GM18951 (cell line): ENCODE data around the gene C3orf33.
"Not testable (repeated sequence)": the region's sequence is repeated elsewhere in the genome, so short reads cannot be mapped to it uniquely, and the experiment has no call there.

ENCODE experiments used
- POLR2A ChIP-seq: IDR thresholded peaks from 4 replicates; pipeline ENCODE4 v1.6.1; 2011; ENCODE audit warnings: mild to moderate bottlenecking; ENCODE audit not compliant: insufficient read length, insufficient read depth; ENCODE audit errors: extremely low read depth
- in situ Hi-C: fragments of 300-500 bp; cut with MboI; formaldehyde crosslinking; loops from one replicate; pipeline ENCODE4 v1.12.0; 2022; ENCODE audit warnings: low sequenced_read_pairs, mixed read lengths, inconsistent platforms; ENCODE audit not compliant: unreplicated experiment

The C3orf33 gene, protein sequence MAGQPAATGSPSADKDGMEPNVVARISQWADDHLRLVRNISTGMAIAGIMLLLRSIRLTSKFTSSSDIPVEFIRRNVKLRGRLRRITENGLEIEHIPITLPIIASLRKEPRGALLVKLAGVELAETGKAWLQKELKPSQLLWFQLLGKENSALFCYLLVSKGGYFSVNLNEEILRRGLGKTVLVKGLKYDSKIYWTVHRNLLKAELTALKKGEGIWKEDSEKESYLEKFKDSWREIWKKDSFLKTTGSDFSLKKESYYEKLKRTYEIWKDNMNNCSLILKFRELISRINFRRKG

DNA sequence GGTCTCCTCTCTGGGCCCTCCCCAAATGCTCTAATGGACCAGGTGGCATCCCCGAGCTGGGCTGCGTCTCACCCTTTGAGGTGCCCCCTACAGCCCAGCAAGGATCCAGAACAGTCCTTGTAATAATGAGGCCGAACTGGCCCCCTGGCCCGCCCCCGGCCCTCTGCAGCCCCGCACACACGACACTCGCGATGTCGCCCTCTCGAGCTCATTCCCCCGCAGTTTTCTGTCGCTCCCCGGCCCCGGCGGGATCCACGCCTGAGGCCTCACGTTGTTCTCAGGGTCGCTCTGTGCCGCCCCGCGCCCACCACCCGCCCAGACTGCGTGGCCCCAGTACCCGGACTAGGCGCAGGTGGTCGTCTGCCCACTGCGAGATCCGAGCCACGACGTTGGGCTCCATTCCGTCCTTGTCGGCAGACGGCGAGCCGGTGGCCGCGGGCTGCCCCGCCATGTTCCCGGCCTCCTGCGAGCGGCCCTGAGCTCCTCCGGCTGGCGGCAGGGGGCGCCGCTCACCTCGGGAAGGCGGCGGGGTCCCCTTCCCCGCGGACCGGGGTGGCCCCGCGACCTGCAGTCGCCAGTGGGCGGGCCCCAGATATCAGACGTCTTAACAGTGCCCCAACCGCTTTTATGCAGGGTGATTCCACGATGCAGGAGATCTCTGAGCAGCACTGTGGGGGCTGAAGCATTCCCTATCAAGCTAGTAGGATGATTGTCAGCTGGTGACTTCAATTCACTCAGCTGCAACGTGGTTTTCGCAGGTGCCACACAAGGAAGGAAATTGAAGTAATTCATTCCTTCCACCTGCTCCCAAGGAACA is at the start of gene C3orf33:
C3orf33 (minus strand) TSS at position 477 of the 817 bp plus-strand sequence; CDS start at position 451, 26 bp downstream.
- TF ChIP-seq POLR2A: peak; percentile 49
- in situ Hi-C loops: no loop called here

DNA sequence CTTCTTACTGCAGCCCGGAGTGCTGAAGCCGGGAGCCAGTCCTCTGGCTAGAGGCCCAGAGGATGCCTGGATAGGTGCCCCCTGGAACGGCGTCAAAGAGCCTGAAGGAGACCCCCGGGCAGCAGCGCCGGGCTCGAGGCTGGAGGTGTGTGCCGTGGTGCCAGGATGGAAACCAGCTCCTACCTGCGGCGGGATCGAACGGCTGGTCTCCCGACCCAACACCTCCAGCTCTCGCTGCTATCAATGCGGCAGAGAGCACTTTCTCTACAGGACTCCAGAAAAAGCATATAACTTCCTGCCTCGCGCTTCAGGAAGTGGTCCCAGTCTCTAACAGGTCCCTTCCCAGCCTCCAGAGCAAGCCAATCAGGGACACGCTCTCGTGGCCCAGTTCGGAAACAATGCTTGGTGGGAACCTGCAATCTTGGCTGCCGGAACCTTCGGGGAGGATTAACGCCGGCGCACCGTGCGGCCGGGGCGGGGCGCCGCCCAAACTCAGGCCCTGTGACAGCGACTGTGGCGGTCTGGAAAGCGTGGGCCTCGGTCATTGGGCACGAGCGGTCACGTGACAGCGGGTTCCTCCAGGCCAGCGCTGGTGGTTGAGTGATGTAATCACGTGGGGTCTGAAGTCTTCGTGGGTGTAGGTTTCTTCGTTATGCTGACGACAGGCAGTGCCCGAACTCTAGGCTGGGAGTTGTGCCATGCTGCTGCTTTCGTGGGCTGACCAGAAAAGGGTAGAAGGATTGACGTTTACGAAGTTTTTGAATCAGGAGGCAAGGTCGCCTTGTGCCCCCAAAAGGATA is 48.3 kb upstream of the C3orf33 start, which contains the start of gene SLC33A1:
SLC33A1 (minus strand) TSS at position 287 of the 800 bp plus-strand sequence. CDS start 430 bp downstream, outside the sequence.
- in situ Hi-C loops: no loop called here
- TF ChIP-seq POLR2A: peak; percentile 84

DNA sequence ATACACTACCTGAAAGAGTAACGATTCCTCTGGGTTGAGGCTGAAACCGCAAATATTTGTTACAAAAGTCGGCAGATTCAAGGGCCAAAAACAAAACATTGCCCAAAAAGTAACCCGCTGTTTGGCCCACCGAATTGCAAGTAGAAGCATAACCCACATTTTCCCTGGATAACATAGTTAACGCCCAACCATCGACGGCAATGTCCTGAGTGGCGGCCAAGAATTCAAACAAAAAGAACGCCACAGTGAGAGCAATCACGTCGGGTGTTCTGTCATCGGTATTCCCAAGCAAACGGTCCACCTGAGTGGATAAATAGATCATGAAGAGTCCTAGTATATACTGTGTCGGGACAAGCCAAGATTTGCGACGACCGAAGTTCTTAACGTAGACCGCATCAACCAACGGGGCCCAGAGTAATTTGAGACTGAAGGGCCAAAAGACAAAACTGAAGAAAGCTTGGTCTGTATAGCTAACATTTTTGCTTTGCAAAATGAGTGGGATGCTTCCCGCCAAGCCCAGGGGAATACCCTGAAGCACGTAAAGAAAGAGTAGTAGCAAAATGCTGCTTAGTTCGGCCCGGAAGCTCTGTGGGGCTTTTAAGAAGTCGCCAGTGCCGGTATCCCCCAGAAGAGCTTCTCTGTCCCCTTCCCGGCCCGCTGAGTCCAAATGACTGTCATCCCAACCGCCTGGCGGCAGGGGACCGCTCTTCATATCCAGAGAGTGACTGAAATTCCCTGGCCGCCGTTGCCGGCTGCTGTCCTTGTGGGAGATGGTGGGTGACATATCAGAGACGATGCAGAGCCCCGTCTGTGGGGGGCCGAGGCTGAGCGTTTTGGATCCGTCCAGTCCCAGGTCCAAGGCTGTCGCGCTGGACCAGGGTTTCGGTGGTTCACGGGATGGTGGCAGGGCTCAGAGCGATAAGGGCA is 47.4 kb upstream of the C3orf33 start:
- in situ Hi-C loops: no loop called here
- no peak for TF ChIP-seq POLR2A

DNA sequence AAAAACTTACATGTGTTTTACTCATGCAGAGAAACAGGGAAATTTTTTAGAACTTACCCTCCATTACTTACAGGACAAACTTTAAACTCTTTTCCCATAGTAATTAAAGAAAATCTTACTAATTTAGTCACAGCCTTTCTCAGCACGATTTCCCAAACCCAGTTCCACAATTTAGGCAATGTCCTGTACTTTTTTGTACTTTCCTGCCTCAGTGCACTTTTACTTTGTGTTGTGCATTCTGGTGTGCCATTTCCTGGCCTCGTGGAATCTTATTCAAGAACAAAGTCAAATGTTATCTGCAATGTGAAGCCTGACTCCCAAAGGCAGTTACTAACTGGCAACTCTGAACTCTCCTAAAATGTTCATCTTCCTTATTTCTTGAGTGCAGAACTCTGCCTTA is 46.3 kb upstream of the C3orf33 start:
- in situ Hi-C loops: no loop called here
- TF ChIP-seq POLR2A: no peak

DNA sequence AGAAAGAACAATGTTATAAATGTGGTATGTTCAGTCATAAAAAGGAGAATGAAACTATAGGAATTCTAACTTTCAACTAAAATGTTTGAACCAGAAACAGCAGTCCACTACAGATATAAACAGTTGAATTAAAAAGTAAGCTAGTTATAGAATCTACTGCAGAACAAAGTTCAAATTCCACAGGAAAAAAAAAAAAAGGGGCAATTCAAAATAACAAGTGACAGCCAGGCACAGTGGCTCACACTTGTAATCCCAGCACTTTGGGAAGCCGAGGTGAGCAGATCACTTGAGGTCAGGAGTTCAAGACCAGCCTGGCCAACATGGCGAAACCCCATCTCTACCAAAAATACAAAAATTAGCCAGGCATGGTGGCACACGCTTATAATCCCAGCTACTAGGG is 43.3 kb upstream of the C3orf33 start:
- in situ Hi-C loops: not testable (repeated sequence)

DNA sequence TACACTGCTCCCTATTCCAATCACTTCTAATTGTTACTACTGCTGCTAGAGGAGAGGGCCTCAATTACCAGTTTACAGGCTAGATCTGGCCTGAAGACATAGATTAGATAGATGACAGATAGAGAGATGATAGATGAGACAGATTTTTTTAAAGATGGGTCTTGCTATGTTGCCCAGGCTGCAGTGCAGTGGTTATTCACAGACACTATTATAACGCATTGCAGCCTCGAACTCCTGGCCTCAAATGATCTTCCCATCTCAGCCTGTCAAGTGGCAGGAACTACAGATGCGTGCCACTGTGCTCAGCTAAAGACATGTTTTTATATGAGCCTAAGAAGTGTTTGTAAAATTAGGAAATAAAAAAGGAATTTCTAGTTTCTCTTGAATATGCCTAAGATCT is 41.9 kb upstream of the C3orf33 start:
- in situ Hi-C loops: no loop called here

DNA sequence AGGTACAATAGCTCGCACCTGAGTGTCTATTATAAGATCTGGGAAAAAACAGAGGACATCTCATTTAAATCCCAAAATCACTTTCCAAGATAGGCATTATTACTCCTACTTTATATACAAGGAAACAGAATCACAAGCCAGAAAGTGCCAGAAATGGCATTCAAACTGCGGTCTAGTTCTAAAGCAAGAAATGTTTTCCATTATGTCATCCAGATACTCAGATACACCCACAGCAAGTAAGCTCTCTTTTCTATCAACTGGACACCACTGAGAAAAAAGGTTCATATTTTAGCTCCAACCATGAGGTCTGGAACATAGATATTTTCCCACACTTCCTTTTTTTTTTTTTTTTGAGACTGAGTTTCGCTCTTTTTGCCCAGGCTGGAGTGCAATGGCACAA is 40.0 kb upstream of the C3orf33 start:
- no peak for TF ChIP-seq POLR2A
- in situ Hi-C loops: no loop called here

More for the DNA sequence above, 41.9 kb upstream of the C3orf33 start:
- no peak for TF ChIP-seq POLR2A

DNA sequence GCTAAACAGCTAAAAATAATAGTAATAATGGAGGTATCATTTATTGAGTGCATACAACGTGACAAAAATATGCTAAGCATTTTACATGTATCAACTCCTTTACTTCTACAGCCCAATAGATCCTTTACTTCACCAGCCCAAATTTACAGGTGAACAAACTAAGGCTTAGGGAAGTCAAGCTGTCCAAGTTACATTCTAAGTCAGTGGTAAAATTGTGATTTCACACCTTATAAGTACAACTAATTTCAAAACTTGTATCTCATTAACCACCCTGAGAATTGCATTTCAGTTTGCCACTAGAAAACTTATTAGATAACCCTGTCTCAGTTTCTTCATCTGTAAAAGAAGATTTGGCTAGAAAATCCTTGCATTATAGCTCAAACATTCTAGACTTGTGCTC is 37.5 kb upstream of the C3orf33 start:
- in situ Hi-C loops: no loop called here
- TF ChIP-seq POLR2A: no peak

DNA sequence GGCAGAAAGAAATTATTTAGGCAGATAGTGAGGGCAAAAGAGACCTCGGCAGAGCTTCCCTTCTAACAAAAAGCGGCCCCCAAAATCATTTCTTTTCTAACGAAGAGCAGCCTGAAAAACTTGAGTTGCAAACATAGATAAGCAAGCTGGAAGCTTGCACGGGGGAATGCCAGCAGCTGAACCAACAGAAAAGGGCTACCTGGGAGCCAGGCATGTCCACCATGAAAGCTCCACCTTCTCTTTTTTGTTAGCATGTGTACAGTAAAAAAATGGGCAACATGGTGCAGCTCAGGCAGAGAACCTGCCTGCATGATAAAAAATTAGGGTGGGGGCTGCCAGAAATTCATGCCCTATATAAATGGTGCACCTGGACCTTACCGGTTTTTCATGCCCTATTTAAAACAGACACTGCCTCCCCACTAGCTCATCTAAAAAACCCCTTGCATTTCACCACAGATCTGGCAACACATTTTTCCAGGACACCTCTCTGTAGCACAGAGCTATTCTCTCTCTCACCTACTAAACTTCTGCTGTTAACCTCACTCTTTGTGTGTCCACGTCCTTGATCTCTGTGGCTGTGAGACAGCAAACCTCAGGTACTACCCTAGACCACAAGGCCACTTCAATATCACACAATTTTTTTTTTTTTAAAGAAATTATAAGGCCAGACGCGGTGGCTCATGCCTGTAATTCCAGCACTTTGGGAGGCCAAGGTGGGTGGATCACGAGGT is 29.4 kb upstream of the C3orf33 start:
- no peak for TF ChIP-seq POLR2A
- in situ Hi-C loops: no loop called here

DNA sequence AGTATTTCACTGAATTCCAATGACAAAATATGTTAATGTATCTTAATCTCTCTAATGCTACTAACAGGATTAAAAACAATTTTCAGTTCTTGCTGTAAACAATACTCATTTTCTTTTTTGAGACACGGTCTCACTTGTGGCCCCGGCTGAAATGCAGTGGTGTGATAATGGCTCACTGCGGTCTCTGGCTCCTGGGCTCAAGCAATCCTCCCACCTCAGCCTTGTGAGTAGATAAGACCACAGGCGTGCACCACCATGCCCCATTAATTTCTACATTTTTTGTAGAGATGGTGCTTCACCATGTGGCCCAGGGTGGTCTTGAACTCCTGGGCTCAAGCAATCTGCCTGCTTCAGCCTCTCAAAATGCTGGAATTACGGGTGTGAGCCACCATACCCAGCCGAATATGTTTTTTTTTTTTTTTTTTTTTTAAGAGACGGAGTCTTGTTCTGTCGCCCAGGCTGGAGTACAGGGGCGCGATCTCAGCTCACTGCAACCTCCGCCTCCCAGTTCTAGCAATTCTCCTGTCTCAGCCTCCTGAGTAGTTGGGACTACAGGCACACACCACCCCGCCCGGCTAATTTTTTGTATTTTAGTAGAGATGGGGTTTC is 22.5 kb upstream of the C3orf33 start:
- in situ Hi-C loops: not testable (repeated sequence)

DNA sequence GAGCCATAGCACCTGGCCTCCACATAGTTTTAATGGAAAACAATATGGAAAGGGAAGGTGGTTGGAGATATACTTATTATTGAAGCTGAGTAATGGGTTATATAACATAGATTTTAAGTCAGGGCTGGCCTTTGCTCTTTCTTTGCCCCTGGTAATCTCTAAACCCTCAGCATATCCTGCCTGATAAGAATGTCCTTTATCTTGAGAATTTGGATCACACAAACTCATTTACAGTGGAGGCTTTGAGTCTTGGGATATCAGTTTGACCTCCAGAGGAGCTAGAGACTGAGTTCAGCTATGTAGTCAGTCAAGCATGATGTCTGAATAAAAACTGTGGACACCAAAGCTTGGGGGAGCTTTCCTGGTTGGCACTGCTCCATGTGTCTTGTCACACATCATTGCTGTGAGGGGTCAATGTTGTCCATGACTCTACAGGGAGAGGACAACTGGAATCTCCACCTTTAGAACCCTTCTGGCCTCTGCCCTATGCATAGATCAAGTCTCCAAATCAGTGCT is 9.0 kb upstream of the C3orf33 start:
- TF ChIP-seq POLR2A: no peak
- in situ Hi-C loops: no loop called here

DNA sequence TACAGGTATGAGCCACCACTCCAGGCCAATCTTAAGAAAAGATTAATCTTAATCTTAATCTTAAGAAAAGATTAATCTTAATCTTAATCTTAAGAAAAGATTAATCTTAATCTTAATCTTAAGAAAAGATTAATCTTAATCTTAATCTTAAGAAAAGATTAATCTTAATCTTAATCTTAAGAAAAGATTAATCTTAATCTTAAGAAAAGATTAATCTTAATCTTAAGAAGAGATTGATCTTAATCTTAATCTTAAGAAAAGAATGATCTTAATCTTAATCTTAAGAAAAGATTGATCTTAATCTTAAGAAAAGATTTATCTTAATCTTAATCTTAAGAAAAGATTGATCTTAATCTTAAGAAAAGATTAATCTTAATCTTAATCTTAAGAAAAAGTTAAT is 7.1 kb upstream of the C3orf33 start:
- in situ Hi-C loops: not testable (repeated sequence)
